Epidermal melanocyte (primary cell): ENCODE data around the gene PLIN4.

ENCODE experiments used
- DNase-seq: peaks from one replicate; pipeline ENCODE4 v3.0.0; 2011; ENCODE audit warnings: low spot score; ENCODE audit not compliant: insufficient read length

Gene PLIN4

DNA sequence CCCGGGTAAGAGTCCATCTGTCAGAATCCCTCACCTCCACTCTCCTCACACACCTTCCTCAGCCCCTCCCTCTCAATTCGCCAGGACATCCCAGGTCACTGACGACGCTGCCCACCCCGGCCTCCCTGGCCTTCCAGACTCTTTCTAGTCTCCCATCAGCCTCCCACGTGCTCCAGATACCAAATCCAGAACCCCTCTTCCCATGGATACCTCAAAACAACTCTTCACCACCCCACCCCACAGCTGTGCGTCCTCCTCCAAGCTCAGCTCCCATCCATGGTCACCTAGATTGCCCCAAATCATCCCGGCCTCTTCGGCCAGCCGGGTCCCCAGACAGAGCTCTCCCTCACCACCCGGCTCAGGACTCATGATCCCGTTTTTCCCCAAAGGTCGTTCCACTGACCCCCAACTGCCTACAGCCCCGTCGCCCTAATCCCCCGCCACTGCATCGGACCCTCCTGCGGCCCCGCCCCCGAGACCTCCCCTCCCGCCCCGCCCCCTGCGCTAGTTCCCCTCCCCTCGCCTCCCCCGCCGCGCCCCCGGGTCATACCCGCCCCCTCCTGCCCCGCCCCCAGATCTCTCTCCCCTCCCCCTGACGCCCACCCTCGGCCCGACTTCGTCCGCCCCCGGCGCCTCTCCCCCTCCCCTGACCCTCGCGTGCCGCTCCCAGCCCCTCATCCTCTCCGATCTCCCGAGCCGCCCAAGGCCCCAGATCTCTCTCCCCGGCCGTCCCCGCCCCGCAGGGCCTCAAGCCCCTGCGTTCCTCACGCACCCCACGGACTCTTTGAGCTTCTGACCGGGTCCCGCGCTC is 61.2 kb downstream of the PLIN4 start:
- peak; percentile 72 for DNase-seq

GRCh38 chr19:4456476-4456842 is 61.8 kb downstream of the PLIN4 start:
- peak; percentile 52 for DNase-seq

DNA sequence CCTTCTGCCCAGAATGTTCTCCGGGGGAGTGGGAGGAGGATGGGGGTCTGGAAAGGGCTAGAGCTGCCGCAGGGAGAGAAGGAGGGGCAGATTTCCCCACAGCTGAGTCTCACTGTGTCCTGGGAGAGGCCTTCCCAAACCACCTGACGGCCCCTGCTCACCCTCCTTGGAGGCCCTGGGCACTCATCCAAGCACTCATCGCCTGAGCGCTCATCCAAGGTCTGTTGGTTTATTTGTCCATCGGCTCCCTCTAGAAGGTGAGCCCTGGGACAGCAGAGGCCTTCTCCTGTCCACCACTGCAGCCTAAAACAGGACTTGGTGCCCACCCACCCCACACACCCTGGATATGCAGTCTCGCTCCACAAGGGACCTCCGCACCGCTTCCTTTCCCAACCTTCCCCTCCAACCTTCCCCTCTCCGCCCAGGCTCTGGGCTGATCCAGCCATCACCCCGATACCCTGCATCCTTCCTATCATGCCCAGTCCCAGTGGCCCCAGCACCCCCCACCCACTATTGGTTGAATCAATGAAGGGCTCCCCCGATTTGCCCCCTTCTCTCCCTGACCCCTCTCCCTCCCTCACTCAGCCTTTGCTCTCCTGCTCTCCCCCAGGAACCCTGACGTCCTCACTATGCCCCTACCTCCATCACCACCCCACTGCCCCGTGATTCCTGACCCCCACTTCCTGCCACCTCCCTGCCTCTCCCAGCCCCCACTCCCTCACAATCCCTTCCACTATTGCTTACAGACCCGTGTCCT is 62.4 kb downstream of the PLIN4 start:
- DNase-seq: no peak

DNA sequence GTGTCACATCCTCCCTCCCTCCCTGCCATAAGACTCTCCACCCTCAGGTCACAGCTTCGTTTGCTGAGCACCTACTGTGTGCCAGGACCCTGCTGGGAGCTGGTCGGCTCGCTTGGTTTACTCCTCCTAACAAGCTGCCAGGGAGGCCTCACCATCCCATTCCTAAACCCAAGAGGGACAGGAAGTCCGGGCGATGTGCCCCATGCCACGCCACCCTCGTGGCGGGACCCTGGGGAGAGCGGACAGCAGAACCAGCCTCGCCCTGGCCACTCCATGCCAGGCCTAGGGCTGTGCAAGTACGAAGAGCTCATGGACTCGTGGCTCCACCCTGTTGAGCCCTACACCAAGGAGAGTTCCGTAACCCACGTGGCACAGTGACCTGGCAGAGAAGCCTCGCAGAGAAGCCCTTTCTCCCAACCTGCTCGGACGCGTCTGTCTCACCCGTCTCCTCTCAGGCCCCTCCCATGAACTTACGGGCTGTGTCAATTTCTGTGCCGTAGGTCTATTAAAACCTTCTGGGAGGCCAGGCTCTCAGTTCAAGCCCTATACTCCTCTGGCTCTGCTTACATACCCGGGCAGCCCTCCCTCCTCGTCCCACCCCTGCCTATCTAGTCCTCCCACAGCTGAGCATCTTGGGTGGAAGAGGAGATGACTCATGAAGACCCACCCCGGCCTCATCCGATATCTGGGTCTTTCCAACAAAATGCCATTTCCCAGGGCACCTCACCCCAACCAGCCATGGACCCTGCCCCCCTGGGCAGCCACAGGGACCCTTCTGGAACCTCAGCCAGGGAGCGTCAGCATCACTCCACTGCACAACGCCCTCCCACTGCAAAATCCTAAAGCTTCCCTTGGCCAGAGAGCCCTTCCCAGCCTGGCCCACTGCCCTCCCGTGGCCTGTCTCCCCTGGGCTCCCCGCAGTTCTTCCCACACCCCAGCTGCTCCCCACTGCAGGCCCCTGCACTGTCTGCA is 63.3 kb downstream of the PLIN4 start:
- DNase-seq: no peak

DNA sequence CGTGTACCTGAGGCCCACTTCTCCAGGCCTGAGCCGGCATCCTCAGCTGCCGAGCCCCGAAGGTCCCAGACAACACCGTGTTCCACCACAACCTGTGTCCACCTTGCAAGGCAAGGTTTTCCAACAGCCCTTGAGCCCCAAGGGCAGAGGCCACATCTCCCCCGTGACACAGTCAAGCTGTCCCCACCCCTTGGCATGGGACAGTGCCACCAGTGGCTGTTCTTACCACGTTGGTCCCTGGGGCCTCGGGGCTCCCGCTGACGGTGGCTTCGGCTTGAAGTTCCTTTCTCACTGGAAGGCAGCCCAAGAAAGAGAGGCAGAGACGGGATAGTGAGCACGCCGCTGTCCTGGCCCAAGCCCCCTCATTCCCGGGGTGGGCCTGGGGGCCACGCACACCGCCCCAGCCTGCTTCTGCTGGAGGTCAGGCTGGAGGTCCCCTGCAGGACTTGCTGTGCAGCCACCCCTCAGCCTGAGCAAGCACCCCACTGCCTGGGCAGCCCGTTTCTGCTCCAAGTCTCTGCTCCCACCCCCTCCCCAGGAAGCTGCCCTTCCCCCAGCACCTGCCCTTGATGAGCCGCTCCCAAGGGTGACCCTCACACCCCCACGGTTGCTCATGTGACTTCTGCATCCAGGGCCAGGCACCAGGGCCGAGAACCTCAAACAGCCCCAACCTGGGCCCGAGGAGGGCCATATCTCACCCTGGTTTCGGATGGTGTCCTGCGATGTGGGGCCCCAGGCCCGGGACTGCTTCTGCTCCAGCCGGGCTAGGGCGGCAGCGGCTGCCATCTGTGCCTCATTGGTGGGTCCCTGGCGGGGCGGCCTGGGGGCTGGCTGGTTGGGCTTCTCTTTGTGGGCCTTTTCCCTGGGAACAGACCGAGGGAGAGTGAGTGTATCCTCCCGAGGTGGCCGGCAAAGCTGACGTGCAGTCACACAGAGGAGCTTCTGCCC is 64.8 kb downstream of the PLIN4 start:
- no peak for DNase-seq

- no peak for DNase-seq
Observed at GRCh38 chr19:4452230-4452990, 65.9 kb downstream of the PLIN4 start.
